GM11168 (cell line): ENCODE results near the gene TUFT1.
"Not testable (repeated sequence)": the region's sequence is repeated elsewhere in the genome, so short reads cannot be mapped to it uniquely, and the experiment has no call there.

Source experiments
- in situ Hi-C: fragments of 300-500 bp; cut with MboI; formaldehyde crosslinking; loops from one replicate; pipeline ENCODE4 v1.12.0; 2022; ENCODE audit warnings: low sequenced_read_pairs; ENCODE audit not compliant: unreplicated experiment

Gene TUFT1

GRCh38 chr1:151511636-151512215 lies 28.4 kb upstream of the TUFT1 start:
- in situ Hi-C loops = no loop called here

DNA sequence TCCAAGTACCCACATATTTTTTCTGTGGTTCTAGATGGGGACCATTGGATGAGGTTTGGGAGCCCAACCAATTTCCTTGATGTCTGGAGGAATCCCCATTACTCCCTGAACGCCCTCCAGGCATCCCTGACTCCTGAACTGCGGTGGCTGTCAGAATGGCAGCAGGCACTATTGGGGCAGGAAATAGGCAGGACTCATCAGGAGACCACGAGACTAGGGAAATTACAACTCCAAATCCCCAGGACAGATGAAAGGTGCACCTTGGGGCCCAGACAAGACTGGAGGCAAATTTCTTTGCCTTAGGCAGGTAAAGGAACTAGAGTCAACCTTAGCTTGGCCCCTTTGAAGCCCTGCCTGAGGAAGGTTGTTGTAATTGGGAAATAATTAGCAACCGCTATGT lies 27.8 kb upstream of the TUFT1 start:
- in situ Hi-C loops = no loop called here

DNA sequence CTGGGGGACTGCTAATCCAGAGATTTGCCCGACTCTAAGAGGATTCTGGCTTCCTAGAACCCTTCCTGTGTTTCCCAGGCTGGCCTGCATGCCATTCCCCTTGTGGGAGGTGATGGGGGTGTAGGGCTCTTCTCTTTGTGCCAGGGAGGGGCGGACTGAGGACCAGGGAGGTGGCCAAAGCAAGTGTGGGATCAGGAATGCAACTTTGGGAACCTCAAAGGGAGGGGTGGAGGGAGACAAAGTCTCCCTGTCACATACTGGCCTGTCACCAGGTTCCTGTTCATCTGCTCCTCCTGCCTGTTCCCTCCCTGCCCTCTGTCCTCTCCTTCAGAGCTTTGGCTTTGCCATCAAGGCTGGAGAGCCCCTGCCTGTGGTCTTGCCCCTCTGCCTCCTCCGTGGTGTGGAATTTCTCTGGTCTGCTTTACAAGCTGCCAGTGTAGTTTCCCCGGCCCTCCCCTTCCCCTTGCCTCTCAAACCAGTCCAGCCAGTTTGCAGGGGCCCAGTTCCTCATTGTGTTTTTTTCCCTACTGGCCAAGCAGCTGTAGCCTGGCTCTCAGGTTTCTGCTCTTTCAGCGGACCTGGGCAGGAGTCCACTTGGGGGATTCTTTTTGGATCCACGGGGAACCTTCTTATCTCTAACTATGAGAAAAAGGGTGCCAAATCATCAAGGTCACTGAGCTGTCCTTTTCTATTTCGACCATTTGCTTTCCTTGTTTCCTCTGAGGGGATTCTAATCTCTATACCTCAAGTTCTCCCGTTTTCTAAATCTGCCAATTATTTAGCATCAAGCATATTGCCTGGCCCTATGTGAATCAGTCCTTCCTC lies 27.1 kb upstream of the TUFT1 start:
- in situ Hi-C loops = no loop called here

- in situ Hi-C loops = no loop called here
Measured at GRCh38 chr1:151513626-151514121, 26.4 kb upstream of the TUFT1 start.

DNA sequence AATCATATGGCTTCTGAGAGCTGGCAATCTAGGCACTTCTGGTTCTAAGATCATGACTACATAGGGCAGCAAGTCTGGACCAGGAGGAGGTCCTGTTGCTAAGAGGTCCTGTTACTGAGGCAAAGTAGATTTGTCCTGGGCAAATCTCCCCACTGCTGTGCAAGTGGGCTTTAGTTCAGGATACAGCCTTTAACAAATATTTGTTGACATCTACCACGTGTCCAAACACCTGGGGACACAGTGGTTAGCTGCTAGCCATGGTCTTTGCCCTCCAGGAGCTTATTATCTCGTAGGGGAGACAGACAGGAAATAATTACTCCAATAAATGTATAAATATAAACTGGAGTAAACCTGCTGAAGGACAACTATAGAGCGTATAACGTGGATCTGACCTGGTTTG lies 25.7 kb upstream of the TUFT1 start:
- in situ Hi-C loops = no loop called here

GRCh38 chr1:151515265-151515664 lies 24.8 kb upstream of the TUFT1 start:
- in situ Hi-C loops = no loop called here

DNA sequence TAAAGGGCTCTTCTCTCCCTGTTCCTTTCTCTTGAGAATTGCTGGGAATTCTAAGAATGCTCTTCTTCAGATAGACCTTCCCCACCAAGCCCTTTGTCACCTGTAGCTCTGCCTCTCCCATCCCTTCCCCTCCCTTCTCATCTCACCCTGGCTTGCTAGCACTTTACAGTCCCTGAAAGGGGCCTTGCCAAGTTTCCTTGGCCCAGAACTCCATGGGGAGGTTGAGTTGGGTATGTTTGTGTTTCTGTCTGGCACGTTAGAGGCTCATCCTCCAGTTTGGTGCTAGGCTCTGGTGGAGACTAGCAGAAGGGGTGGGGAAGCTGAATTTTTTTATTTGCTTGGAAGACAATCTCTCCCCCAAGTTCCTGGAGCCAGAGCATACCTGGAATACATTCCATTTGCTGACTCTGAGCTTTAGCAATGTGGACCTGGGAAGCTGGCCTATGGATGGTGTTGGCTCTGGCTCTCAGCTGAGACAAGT lies 24.0 kb upstream of the TUFT1 start:
- in situ Hi-C loops = no loop called here

DNA sequence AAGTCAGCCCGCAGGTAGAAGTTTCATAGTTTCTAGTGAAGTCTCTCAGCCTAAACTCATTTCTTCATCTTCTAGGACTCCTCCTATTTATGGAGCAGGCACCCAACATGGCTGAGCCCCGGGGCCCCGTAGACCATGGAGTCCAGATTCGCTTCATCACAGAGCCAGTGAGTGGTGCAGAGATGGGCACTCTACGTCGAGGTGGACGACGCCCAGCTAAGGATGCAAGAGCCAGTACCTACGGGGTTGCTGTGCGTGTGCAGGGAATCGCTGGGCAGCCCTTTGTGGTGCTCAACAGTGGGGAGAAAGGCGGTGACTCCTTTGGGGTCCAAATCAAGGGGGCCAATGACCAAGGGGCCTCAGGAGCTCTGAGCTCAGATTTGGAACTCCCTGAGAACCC lies 21.7 kb upstream of the TUFT1 start:
- in situ Hi-C loops = no loop called here

DNA sequence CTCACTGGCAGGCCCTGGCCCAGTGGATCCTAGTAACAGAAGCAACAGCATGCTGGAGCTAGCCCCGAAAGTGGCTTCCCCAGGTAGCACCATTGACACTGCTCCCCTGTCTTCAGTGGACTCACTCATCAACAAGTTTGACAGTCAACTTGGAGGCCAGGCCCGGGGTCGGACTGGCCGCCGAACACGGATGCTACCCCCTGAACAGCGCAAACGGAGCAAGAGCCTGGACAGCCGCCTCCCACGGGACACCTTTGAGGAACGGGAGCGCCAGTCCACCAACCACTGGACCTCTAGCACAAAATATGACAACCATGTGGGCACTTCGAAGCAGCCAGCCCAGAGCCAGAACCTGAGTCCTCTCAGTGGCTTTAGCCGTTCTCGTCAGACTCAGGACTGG lies 21.2 kb upstream of the TUFT1 start:
- in situ Hi-C loops = no loop called here

DNA sequence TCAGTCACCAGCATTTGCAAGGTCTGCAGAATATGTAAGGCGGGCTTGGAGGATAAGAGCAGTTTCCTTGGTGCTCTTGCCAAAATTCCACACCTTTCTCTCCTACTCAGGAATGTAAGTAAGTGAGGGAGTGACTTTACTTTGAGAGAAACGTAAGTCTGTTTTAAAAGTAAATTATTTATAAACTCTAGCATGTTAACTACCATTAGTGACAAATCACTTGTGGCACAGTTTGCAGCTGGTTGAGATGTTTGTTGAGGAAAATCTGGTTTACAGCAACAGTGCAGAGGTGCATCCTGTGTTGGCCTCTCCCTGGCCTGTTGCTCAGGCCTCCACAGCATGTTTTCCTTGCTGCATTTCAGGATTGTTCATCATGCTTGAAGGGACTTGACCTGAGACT lies 20.4 kb upstream of the TUFT1 start:
- in situ Hi-C loops = no loop called here

DNA sequence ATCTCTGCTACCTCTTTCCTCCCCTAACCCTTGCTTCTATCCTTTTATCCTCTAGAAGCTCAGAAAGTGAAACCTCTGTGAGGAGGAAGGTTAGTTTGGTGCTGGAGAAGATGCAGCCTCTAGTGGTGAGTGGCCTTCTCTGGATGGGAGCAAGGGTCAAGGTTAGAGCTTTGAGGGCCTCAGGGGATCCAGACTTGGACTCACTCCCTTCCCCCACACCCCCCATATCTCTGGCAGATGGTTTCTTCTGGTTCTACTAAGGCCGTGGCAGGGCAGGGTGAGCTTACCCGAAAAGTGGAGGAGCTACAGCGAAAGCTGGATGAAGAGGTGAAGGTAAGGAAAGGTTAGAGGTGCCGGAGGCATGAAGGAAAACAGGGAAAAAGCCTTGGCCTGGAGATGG lies 19.8 kb upstream of the TUFT1 start:
- in situ Hi-C loops = no loop called here

GRCh38 chr1:151522427-151522826 lies 17.7 kb upstream of the TUFT1 start:
- in situ Hi-C loops = not testable (repeated sequence)

DNA sequence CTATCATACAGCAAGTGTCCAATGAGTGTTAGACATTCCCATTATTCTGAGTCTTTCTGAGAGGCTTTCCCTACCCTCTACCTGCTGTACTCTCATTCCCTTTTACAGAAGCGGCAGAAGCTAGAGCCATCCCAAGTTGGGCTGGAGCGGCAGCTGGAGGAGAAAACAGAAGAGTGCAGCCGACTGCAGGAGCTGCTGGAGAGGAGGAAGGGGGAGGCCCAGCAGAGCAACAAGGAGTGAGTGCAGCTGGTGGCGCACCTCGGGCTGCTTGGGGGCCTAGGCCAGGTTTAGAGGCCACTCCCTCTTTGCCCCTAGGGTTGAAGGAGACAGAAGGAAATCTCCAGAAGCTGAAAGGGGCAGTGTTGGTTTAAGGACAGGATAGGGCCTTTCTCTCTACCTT lies 16.8 kb upstream of the TUFT1 start:
- in situ Hi-C loops = no loop called here

DNA sequence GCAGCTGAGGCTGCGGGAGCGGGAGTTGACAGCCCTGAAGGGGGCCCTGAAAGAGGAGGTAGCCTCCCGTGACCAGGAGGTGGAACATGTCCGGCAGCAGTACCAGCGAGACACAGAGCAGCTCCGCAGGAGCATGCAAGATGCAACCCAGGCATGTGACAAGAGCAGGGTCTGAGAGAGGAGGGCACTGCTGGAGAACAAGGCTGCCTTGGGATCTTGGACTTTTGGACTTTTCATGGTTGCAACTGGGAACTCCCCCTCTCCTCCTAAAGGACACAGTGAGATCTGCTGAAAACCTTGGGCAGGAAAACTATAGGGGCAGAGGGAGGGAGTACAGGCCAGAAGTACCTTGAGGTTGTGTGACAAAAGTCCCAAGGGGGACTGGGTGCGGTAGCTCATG lies 15.4 kb upstream of the TUFT1 start:
- in situ Hi-C loops = no loop called here

GRCh38 chr1:151526735-151527525 lies 13.2 kb upstream of the TUFT1 start:
- in situ Hi-C loops = no loop called here

- in situ Hi-C loops = no loop called here
Measured at GRCh38 chr1:151529211-151529702, 10.9 kb upstream of the TUFT1 start.

DNA sequence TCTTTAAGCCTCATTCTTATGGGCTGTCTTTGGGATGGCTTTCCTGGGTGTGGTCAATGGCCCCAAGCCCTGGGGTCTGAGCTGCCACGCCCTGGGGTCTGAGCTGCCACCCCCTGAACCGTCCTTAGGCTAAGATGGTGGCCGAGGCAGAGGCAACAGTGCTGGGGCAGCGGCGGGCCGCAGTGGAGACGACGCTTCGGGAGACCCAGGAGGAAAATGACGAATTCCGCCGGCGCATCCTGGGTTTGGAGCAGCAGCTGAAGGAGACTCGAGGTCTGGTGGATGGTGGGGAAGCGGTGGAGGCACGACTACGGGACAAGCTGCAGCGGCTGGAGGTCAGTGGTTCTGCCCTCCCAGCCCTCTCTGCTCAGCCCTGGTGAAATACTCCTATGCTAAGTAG lies 10.3 kb upstream of the TUFT1 start:
- in situ Hi-C loops = no loop called here

DNA sequence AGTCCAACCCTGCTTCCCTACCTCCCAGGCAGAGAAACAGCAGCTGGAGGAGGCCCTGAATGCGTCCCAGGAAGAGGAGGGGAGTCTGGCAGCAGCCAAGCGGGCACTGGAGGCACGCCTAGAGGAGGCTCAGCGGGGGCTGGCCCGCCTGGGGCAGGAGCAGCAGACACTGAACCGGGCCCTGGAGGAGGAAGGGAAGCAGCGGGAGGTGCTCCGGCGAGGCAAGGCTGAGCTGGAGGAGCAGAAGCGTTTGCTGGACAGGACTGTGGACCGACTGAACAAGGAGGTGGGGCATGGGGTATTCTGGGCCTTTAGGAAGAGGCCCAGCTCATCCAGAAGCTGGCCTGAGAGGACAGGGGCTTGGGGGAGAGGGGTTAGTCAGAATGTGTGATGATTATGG lies 9.6 kb upstream of the TUFT1 start:
- in situ Hi-C loops = no loop called here

DNA sequence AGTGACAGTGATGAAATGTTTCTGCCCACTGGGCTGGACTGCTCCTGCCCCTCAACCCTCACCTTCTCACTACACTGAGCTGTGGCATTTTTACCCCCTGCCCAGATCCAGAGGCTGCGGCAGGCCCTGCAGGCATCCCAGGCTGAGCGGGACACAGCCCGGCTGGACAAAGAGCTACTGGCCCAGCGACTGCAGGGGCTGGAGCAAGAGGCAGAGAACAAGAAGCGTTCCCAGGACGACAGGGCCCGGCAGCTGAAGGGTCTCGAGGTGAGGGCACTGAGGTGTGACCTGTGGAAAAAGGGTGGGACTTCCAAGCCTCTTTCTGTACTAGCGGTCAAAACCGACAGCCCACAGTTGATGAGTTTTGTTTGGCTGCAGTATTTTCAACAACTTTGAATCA lies 6.2 kb upstream of the TUFT1 start:
- in situ Hi-C loops = no loop called here

DNA sequence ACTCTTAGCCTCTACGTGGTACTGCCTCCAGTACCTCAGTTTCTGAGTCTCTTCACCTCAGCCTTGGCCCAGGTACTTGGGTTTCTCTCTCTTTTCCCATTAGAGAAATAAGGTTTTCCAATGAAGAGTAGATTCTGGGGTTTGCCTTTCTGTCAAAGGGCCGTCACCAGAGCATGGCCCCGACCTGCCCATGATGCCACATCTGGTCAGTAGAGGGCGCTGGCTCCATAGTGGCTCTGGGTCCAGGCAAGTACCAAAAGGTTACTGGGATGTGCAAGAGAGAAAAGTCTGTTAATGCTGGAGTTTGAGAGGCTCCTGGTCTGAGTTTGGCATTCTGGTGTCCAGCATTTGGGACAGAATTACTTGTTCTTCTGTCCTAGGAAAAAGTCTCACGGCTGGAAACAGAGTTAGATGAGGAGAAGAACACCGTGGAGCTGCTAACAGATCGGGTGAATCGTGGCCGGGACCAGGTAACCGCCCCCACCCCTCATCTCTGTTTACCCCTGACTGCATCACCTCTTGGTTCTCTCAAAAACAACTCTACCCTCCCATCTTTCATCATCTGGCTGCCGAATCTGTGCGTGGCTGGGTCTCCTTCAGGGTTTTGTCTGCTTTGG lies 5.3 kb upstream of the TUFT1 start:
- in situ Hi-C loops = no loop called here
